Measurements from ENCODE around the gene TXN. TPM values are rescaled to one million over a fixed set of nuclear protein-coding genes. Genes with fewer than 3 reads are reported as not detected.

Gene TXN
- total RNA-seq, 4 donors from 2014 or later = 97.6 to 295 (median 124) TPM

DNA sequence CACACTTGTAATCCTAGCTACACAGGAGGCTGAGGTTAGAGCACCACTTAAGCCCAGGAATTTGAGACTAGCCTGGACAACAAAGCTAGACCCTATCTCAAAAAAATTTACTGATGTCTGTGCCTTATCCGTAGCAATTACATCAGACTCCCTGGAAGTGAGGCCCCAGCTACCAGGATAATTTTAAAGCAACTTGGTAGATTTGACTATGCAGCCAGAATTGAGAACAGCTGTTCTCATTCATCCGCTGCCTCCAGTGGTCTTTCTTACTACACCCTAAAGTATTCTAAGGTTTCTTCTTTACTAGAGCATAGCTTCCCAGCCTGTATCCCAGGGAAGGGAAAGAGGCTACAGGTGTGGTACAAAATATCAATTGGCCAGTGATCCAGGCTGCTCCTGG lies 28.0 kb downstream of the TXN start:
- Histone ChIP-seq H3K9me3 (no peaks in the 10 kb centered on the region), H3K27me3 (no peaks in the 10 kb centered on the region), H3K27ac (no peak overlapping the region), H3K4me1 (no peaks in the 10 kb centered on the region), H3K4me3 (no peak overlapping the region), H3K36me3 (no peaks in the 10 kb centered on the region)
- no peak for TF ChIP-seq POLR2A (IDR thresholded peaks at IDR 0.05)
- TF ChIP-seq, protein P1, sequence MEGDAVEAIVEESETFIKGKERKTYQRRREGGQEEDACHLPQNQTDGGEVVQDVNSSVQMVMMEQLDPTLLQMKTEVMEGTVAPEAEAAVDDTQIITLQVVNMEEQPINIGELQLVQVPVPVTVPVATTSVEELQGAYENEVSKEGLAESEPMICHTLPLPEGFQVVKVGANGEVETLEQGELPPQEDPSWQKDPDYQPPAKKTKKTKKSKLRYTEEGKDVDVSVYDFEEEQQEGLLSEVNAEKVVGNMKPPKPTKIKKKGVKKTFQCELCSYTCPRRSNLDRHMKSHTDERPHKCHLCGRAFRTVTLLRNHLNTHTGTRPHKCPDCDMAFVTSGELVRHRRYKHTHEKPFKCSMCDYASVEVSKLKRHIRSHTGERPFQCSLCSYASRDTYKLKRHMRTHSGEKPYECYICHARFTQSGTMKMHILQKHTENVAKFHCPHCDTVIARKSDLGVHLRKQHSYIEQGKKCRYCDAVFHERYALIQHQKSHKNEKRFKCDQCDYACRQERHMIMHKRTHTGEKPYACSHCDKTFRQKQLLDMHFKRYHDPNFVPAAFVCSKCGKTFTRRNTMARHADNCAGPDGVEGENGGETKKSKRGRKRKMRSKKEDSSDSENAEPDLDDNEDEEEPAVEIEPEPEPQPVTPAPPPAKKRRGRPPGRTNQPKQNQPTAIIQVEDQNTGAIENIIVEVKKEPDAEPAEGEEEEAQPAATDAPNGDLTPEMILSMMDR (IDR thresholded peaks at IDR 0.05) = no peak
- intact Hi-C loops (cut with DNase I; ENCODE audit: low total_unique reads) = no loop called here
- DNase-seq = no peak

- DNase-seq = no peak
- Histone ChIP-seq H3K4me1 (no peaks in the 10 kb centered on the region), H3K27ac (no peak overlapping the region), H3K4me3 (no peak overlapping the region), H3K27me3 (no peaks in the 10 kb centered on the region), H3K36me3 (no peaks in the 10 kb centered on the region), H3K9me3 (no peaks in the 10 kb centered on the region)
- no peak for TF ChIP-seq POLR2A (IDR thresholded peaks at IDR 0.05)
- TF ChIP-seq, protein P1 (IDR thresholded peaks at IDR 0.05) = no peak
- intact Hi-C loops (cut with DNase I; ENCODE audit: low total_unique reads) = no loop called here
Observed at GRCh38 chr9:110224583-110224982, 31.7 kb downstream of the TXN start.

DNA sequence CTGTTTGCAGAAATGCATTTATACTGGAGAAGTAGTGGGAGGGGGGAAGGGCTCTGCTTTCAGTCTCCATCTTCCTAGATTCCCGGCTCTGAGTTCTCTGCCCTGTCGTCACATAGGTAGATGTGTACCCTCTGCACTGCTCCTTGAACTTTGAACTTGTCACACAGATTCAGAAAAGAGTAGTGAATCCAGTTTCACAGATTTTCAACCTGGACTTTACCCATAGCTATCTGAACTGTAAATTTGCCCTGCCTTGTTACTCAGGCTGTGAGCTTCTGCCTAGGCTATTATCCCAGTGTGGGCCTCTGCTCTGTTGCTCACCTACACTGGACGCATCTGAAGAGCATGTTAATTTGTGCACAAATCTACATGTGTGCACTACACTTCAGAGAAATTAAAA lies 35.5 kb downstream of the TXN start:
- H3K4me1 ChIP-seq = no peaks in the 10 kb centered on the region
- no peaks in the 10 kb centered on the region for H3K36me3 ChIP-seq
- intact Hi-C loops (cut with DNase I; ENCODE audit: low total_unique reads) = no loop called here
- H3K4me3 ChIP-seq = no peak overlapping the region
- DNase-seq = no peak
- TF ChIP-seq, protein P1 (IDR thresholded peaks at IDR 0.05) = no peak
- TF ChIP-seq POLR2A (IDR thresholded peaks at IDR 0.05) = no peak
- no peak overlapping the region for H3K27ac ChIP-seq
- no peaks in the 10 kb centered on the region for H3K9me3 ChIP-seq
- H3K27me3 ChIP-seq = no peaks in the 10 kb centered on the region

DNA sequence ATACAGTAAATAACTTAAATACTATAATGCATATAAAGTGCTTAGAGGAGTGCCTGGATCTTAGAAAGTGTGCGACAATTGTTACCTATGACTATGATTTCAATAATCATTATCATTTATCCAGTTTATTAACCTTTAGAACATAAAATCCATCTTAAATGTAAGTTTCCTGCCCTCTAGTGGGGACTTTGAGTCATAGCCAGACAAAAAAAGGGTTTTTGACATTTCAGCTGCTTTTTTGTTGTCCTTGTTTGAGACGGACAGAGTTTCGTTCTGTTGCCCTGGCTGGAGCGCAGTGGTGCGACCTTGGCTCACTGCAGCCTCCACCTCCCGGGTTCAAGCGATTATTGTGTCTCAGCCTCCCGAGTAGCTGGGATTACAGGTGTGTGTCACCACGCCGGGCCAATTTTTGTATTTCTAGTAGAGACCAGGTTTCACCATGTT lies 38.6 kb downstream of the TXN start:
- DNase-seq = peak in 1 of 2 donors; percentile 20
- H3K9me3 ChIP-seq = no peaks in the 10 kb centered on the region
- H3K27me3 ChIP-seq = no peaks in the 10 kb centered on the region
- intact Hi-C loops (cut with DNase I; ENCODE audit: low total_unique reads) = loop anchor here (10.0 kb wide), 1 partner anchor 313 kb away; no protein-coding TSS in a partner anchor
- no peak for TF ChIP-seq POLR2A (IDR thresholded peaks at IDR 0.05)
- TF ChIP-seq, protein P1 (IDR thresholded peaks at IDR 0.05) = peak; percentile 68 to 82 (median 76)
- no peak overlapping the region for H3K27ac ChIP-seq
- H3K4me3 ChIP-seq = no peak overlapping the region
- no peaks in the 10 kb centered on the region for H3K36me3 ChIP-seq
- H3K4me1 ChIP-seq = no peaks in the 10 kb centered on the region

- Histone ChIP-seq H3K9me3 (no peaks in the 10 kb centered on the region), H3K27me3 (no peaks in the 10 kb centered on the region), H3K4me1 (no peaks in the 10 kb centered on the region), H3K36me3 (no peaks in the 10 kb centered on the region), H3K4me3 (no peak overlapping the region), H3K27ac (no peak overlapping the region)
- no peak for DNase-seq
- TF ChIP-seq, protein P1 (IDR thresholded peaks at IDR 0.05) = no peak
- TF ChIP-seq POLR2A (IDR thresholded peaks at IDR 0.05) = no peak
- intact Hi-C loops (cut with DNase I; ENCODE audit: low total_unique reads) = loop anchor here (10.0 kb wide), 1 partner anchor 310 kb away; no protein-coding TSS in a partner anchor
Observed at GRCh38 chr9:110214586-110215355, 41.5 kb downstream of the TXN start.

Measured in uterus (tissue), 4 donors.